IMR-90 (cell line): ENCODE measurements around the gene UFC1. TPM values are rescaled to one million over a fixed set of nuclear protein-coding genes. Genes with fewer than 3 reads are reported as not detected.

Experiments used
- ATAC-seq: fragments of 200-7000 bp; cut with Tn5 transposase; 2 replicates; pipeline ENCODE4 v1.9.1; 2020; ENCODE audit warnings: low read depth, mild to moderate bottlenecking, moderate library complexity
- BruUV-seq: library from RNA; stranded (reverse); fragments of 400-500 nt; replicated peaks from 2 replicates; lab custom pipeline; 2021; lab: Mats Ljungman, UMichigan
- CTCF ChIA-PET: fragments of 300-600 bp; formaldehyde crosslinking; extraction: SDS; loops from one replicate; lab custom pipeline; 2021; ENCODE audit warnings: antibody characterized with exemption; lab: Yijun Ruan, JAX
- POLR2A ChIA-PET: fragments of 300-600 bp; sonication (Branson Sonifier 250); formaldehyde crosslinking; loops from one replicate; lab custom pipeline; 2022; ENCODE audit warnings: antibody characterized with exemption; ENCODE audit not compliant: unreplicated experiment; lab: Charles Lee
- DNase-seq: peaks from one replicate; pipeline ENCODE4 v3.0.0; 2013
- H2AFZ ChIP-seq: replicated peaks from 2 replicates; pipeline ENCODE3; 2013; ENCODE audit warnings: low read length, mild to moderate bottlenecking; ENCODE audit not compliant: poor library complexity
- H2AK5ac ChIP-seq: 2 replicates; pipeline ENCODE4 v1.6.1; 2013; ENCODE audit warnings: low read depth, low read length, inconsistent platforms
- H2AK9ac ChIP-seq: replicated peaks from 2 replicates; pipeline ENCODE3; 2013; ENCODE audit warnings: mild to moderate bottlenecking, low read depth, low read length, moderate library complexity; ENCODE audit not compliant: poor library complexity
- H2BK120ac ChIP-seq: 2 replicates; pipeline ENCODE4 v1.6.1; 2013; ENCODE audit warnings: low read depth, low read length, inconsistent platforms
- H2BK15ac ChIP-seq: 3 replicates; pipeline ENCODE4 v1.6.1; 2013; ENCODE audit warnings: low read depth, low read length, inconsistent platforms
- H2BK20ac ChIP-seq: 2 replicates; pipeline ENCODE4 v1.6.1; 2013; ENCODE audit warnings: low read depth, mild to moderate bottlenecking, inconsistent platforms, low read length, moderate library complexity
- H2BK5ac ChIP-seq: 2 replicates; pipeline ENCODE4 v1.6.1; 2013; ENCODE audit warnings: mild to moderate bottlenecking, low read depth, low read length, inconsistent platforms; ENCODE audit not compliant: poor library complexity, severe bottlenecking
- H3K14ac ChIP-seq: replicated peaks from 2 replicates; pipeline ENCODE4 v1.6.1; 2013; ENCODE audit warnings: low read depth, low read length, inconsistent platforms
- H3K18ac ChIP-seq: 2 replicates; pipeline ENCODE4 v1.6.1; 2013; ENCODE audit warnings: low read depth, low read length, control low read depth
- H3K23ac ChIP-seq: 2 replicates; pipeline ENCODE4 v1.6.1; 2013; ENCODE audit warnings: low read depth, low read length, inconsistent platforms
- H3K27ac ChIP-seq: 2 replicates; pipeline ENCODE4 v1.5.1; 2013; ENCODE audit warnings: mild to moderate bottlenecking, control low read depth, low read length; ENCODE audit not compliant: insufficient read depth
- H3K27me3 ChIP-seq: 2 replicates; pipeline ENCODE4 v1.6.1; 2013; ENCODE audit warnings: low read length; ENCODE audit not compliant: control insufficient read depth, insufficient read depth
- H3K36me3 ChIP-seq: 2 replicates; pipeline ENCODE4 v1.6.1; 2013; ENCODE audit warnings: low read length, mixed read lengths; ENCODE audit not compliant: control insufficient read depth, insufficient read depth
- H3K4ac ChIP-seq: 2 replicates; pipeline ENCODE4 v1.6.1; 2013; ENCODE audit warnings: low read depth, low read length, inconsistent platforms
- H3K4me1 ChIP-seq: 2 replicates; pipeline ENCODE4 v1.6.1; 2013; ENCODE audit warnings: low read length, mixed read lengths; ENCODE audit not compliant: control insufficient read depth, insufficient read depth
- H3K4me2 ChIP-seq: 2 replicates; pipeline ENCODE4 v1.6.1; 2013; ENCODE audit warnings: low read depth, mild to moderate bottlenecking, control low read depth, low read length, moderate library complexity
- H3K4me3 ChIP-seq: 2 replicates; pipeline ENCODE4 v1.5.1; 2013; ENCODE audit warnings: low read depth, mild to moderate bottlenecking, control low read depth, low read length, moderate library complexity; ENCODE audit not compliant: insufficient read depth
- H3K56ac ChIP-seq: 2 replicates; pipeline ENCODE4 v1.6.1; 2013; ENCODE audit warnings: low read length, inconsistent platforms; ENCODE audit not compliant: insufficient read depth; ENCODE audit errors: extremely low read depth
- H3K79me1 ChIP-seq, 2 experiments: 2 replicates each; pipeline ENCODE4 v1.6.1; 2013; ENCODE audit warnings: low read length in 2 of 2, inconsistent platforms in 1 of 2, low read depth in 1 of 2
- H3K9ac ChIP-seq: 2 replicates; pipeline ENCODE4 v1.6.1; 2013; ENCODE audit warnings: low read depth, low read length, control low read depth
- H3K9me1 ChIP-seq: 2 replicates; pipeline ENCODE4 v1.6.1; 2013; ENCODE audit warnings: low read length, inconsistent platforms; ENCODE audit not compliant: insufficient read depth
- H3K9me3 ChIP-seq: 2 replicates; pipeline ENCODE4 v1.6.1; 2013; ENCODE audit warnings: low read length; ENCODE audit not compliant: control insufficient read depth, insufficient read depth
- H4K20me1 ChIP-seq: 2 replicates; pipeline ENCODE4 v1.6.1; 2013; ENCODE audit warnings: low read length, inconsistent platforms; ENCODE audit not compliant: insufficient read depth
- H4K5ac ChIP-seq: 2 replicates; pipeline ENCODE4 v1.6.1; 2013; ENCODE audit warnings: mild to moderate bottlenecking, low read depth, low read length, control low read depth
- H4K8ac ChIP-seq, 2 experiments: 2 replicates each; pipeline ENCODE4 v1.6.1; 2013; ENCODE audit warnings: low read depth in 2 of 2, low read length in 2 of 2, control low read depth in 1 of 2, inconsistent platforms in 1 of 2
- H4K91ac ChIP-seq: 2 replicates; pipeline ENCODE4 v1.6.1; 2013; ENCODE audit warnings: low read depth, low read length, inconsistent platforms; ENCODE audit not compliant: insufficient read depth
- BHLHE40 ChIP-seq: fragments of 150-350 bp; IDR thresholded peaks from 2 replicates; pipeline ENCODE4 v1.6.1; 2016; ENCODE audit warnings: mild to moderate bottlenecking, low read depth, low read length
- MAZ ChIP-seq: IDR thresholded peaks from 2 replicates; pipeline ENCODE4 v1.6.1; 2012; ENCODE audit warnings: low read depth, mild to moderate bottlenecking, low read length, improper control_type of control experiment, moderate library complexity, borderline replicate concordance
- POLR2A ChIP-seq: IDR thresholded peaks from 2 replicates; pipeline ENCODE4 v1.6.1; 2012; ENCODE audit warnings: mild to moderate bottlenecking, low read depth, low read length
- WGBS, 2 experiments: methylation state at CpG; one replicate each; pipeline versions ENCODE4 v1.1.5 to v1.1.7; 2013; ENCODE audit warnings: missing lambda C conversion rate in 2 of 2; ENCODE audit not compliant: insufficient read length in 1 of 2; ENCODE audit errors: extremely low coverage in 2 of 2; 5-methylcytosine and 5-hydroxymethylcytosine counted together
- dilution Hi-C: fragments of 300-500 bp; cut with HindIII; formaldehyde crosslinking; loops from one replicate; pipeline ENCODE4 v1.14.3; 2018; ENCODE audit warnings: low sequenced_read_pairs; ENCODE audit not compliant: unreplicated experiment
- in situ Hi-C: fragments of 300-500 bp; cut with MboI; formaldehyde crosslinking; loops from 3 replicates; pipeline ENCODE4 v1.14.3; 2019; ENCODE audit warnings: low sequenced_read_pairs, inconsistent platforms, mixed read lengths
- intact Hi-C: fragments of 100-400 bp; cut with micrococcal nuclease; formaldehyde crosslinking; loops from 2 replicates; pipeline ENCODE4 v1.10.0; 2022
- polyA plus RNA-seq, 3 experiments: library from polyadenylated mRNA; depleted of rRNA; stranded (reverse); fragments of >200 nt; gene quantifications; 2 replicates each; pipeline ENCODE4 v1.2.3, GENCODE V29; 2012; ENCODE audit warnings: low replicate concordance in 1 of 3
- total RNA-seq: library from RNA; depleted of rRNA; stranded (reverse); fragments of >200 nt; gene quantifications from 2 replicates; pipeline ENCODE4 v1.2.3, GENCODE V29; 2012

Gene UFC1
- total and polyA plus RNA-seq, 2 of the 4 experiments (the other 2 are of a cell fraction): 134 to 140 TPM

GRCh38 chr1:161132410-161133219 is 21.2 kb upstream of the UFC1 start, which contains the start of gene DEDD:
TSS of gene DEDD (minus strand) at chr1:161132667. CDS start at chr1:161124462, 8,205 bp downstream.
- Histone ChIP-seq H2AFZ (peak within 1 kb of the TSS; percentile 91), H3K36me3 (peaks cover 12% of the 10 kb centered on the region), H2BK5ac (peak within 1 kb of the TSS; percentile 87), H3K4ac (peak within 1 kb of the TSS; percentile 97), H3K18ac (peak within 1 kb of the TSS; percentile 80), H2BK15ac (peak within 1 kb of the TSS; percentile 78; the same call in 2 of the 3 replicates), H2BK20ac (peak within 1 kb of the TSS; percentile 40; the same call in 1 of the 2 replicates), H3K56ac (peak within 1 kb of the TSS; percentile 92), H3K14ac (peak within 1 kb of the TSS; percentile 88), H4K91ac (peak within 1 kb of the TSS; percentile 94), H2BK120ac (peak within 1 kb of the TSS; percentile 63), H4K20me1 (no peaks in the 10 kb centered on the region), H3K4me2 (peak within 1 kb of the TSS; percentile 98), H3K27ac (peak within 1 kb of the TSS; percentile 90), H3K79me1 (peaks cover 22 to 83% of the 10 kb centered on the region in 2 experiments), H3K9ac (peak within 1 kb of the TSS; percentile 93), H2AK5ac (peak within 1 kb of the TSS; percentile 90), H4K5ac (peak within 1 kb of the TSS; percentile 80), H3K9me1 (peaks cover 5% of the 10 kb centered on the region), H2AK9ac (peak within 1 kb of the TSS; percentile 99), H3K9me3 (no peaks in the 10 kb centered on the region), H3K27me3 (no peaks in the 10 kb centered on the region), H3K4me1 (no peaks in the 10 kb centered on the region; the same call in 1 of the 2 replicates), H4K8ac (peak within 1 kb of the TSS; percentile 86 to 93), H3K4me3 (peak within 1 kb of the TSS; percentile 72), H3K23ac (peak within 1 kb of the TSS; percentile 99)
- ChIA-PET CTCF (no interaction called here), POLR2A (interaction anchor here (0.6 to 1.5 kb wide), 3 partner anchors 9 to 93 kb away, joined by 6 to 9 read pairs (median 8); partner anchors contain the start of genes NIT1 and PFDN2)
- 0% methylated on average over 20 of the region's 68 CpGs; no CpG with 5 or more reads in 1 of the 2 experiments for WGBS, 2 experiments
- BruUV-seq: no TSS peak
- dilution Hi-C loops: no loop called here
- DNase-seq: peak; percentile 96
- peak; percentile 91 for ATAC-seq
- intact Hi-C loops: loop anchor here (1.0 kb wide), 1 partner anchor 14 kb away; the partner anchor contains the start of genes NIT1 and PFDN2
- TF ChIP-seq POLR2A: no peak
- TF ChIP-seq MAZ: peak; percentile 89; the same call in 1 of the 2 replicates
- 0 out of 2 replicates have a peak, but pooled peaks have one; percentile 1 for TF ChIP-seq BHLHE40
- in situ Hi-C loops: no loop called here
